Neural progenitor cell (in vitro differentiated cells): ENCODE measurements around the gene CD79A.

Experiments
- CTCF ChIP-seq: fragments of 200-600 bp; sonication (generic); IDR thresholded peaks from 2 replicates; pipeline ENCODE4 v1.5.1; 2017; ENCODE audit warnings: antibody characterized with exemption, mild to moderate bottlenecking
- EZH2 ChIP-seq: fragments of 200-600 bp; sonication (generic); IDR thresholded peaks from 2 replicates; pipeline ENCODE4 v1.6.1; 2017; ENCODE audit warnings: antibody characterized with exemption, mild to moderate bottlenecking, moderate library complexity
- EZH2phosphoT487 ChIP-seq: fragments of 200-600 bp; sonication (generic); IDR thresholded peaks from 2 replicates; pipeline ENCODE4 v1.6.1; 2017; ENCODE audit warnings: antibody characterized with exemption

GRCh38 chr19:41925208-41926003 lies 48.3 kb downstream of the CD79A start:
- TF ChIP-seq CTCF (no peak), EZH2 (no peak), EZH2phosphoT487 (no peak)
